ENCODE results near the gene MDN1. TPM values are rescaled to one million over a fixed set of nuclear protein-coding genes. Genes with fewer than 3 reads are reported as not detected.
A peak's percentile ranks its signal among the peaks of the same experiment; 100 is the strongest.
"Not testable (repeated sequence)": the region's sequence is repeated elsewhere in the genome, so short reads cannot be mapped to it uniquely, and the experiment has no call there.

Gene MDN1
- total RNA-seq, 4 donors from 2014 or later, result 13.1 to 44.6 (median 20.8) TPM

DNA sequence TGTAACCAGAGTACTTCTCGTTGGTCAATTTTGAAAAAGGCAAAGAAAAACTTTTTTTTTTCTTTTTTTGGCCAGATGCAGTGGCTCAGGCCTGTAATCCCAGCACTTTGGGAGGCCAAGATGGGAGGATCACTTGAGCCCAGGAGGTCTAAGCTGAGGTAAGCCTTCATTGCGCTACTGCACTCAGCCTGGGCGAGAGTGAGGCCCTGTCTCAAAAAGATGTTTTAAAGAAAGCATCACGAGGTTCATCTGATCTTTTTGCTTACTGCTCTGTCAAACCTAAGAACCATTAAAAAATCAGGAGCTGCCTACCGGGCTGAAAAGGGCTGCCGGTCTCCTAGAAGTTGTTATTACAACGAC, 181.7 kb downstream of the MDN1 start:
- Histone ChIP-seq H3K4me1 (peaks cover 0 to 22% (median 8%) of the 10 kb centered on the region in 3 donors), H3K9me3 (no peaks in the 10 kb centered on the region), H3K27me3 (no peaks in the 10 kb centered on the region), H3K27ac (peak overlapping the region; percentile 89 to 98 (median 93)), H3K4me3 (peak overlapping the region; percentile 64 to 88 (median 78)), H3K36me3 (peaks cover 0 to 42% (median 4%) of the 10 kb centered on the region in 3 donors)
- no peak for DNase-seq
- intact Hi-C loops (cut with DNase I), result no loop called here
- WGBS, 2 donors, result 13 to 14% methylated on average over 7 of the region's 7 CpGs
- TF ChIP-seq, protein P1, sequence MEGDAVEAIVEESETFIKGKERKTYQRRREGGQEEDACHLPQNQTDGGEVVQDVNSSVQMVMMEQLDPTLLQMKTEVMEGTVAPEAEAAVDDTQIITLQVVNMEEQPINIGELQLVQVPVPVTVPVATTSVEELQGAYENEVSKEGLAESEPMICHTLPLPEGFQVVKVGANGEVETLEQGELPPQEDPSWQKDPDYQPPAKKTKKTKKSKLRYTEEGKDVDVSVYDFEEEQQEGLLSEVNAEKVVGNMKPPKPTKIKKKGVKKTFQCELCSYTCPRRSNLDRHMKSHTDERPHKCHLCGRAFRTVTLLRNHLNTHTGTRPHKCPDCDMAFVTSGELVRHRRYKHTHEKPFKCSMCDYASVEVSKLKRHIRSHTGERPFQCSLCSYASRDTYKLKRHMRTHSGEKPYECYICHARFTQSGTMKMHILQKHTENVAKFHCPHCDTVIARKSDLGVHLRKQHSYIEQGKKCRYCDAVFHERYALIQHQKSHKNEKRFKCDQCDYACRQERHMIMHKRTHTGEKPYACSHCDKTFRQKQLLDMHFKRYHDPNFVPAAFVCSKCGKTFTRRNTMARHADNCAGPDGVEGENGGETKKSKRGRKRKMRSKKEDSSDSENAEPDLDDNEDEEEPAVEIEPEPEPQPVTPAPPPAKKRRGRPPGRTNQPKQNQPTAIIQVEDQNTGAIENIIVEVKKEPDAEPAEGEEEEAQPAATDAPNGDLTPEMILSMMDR (IDR thresholded peaks at IDR 0.05), result no peak
- TF ChIP-seq POLR2A (IDR thresholded peaks at IDR 0.05), result no peak

DNA sequence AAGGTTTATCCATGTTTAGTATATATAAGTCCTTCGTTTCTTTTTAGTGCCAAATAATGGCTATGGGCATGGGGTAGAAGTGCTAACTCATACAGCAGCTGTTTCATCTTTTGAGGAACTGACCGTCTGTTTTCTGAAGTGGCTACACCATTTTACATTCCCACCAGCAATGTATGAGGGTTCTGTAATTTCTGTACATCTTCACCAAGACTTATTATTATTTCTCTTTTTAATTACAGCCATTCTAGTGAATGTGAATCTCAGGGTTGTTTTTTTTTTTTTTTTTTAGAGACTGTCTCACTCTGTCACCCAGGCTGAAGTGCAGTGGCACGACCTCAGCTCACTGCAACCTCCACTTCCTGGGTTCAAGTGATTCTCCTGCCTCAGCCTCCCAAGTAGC, 183.2 kb downstream of the MDN1 start:
- WGBS, 2 donors, result 90 to 98% methylated on average over 3 of the region's 3 CpGs
- H3K36me3 ChIP-seq, result peaks cover 0 to 28% (median 0%) of the 10 kb centered on the region in 3 donors
- H3K27ac ChIP-seq; intact Hi-C loops (cut with DNase I); DNase-seq; H3K9me3 ChIP-seq; H3K27me3 ChIP-seq; H3K4me3 ChIP-seq: not testable (repeated sequence)
- peaks cover 0 to 22% (median 8%) of the 10 kb centered on the region in 3 donors for H3K4me1 ChIP-seq

DNA sequence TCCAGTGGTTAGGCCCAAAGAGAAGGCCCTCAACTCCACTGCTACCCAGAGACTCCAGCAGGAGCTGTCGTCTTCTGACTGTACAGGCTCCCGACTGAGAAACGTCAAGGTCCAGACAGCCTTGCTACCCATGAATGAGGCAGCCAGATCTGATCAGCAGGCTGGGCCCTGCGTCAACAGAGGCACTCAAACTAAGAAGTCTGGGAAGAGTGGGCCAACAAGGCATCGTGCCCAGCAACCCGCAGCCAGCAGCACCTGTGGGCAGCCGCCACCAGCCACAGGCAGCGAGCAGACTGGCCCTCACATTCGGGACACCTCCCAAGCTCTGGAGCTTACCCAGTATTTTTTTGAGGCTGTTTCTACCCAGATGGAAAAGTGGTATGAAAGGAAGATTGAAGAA, 189.1 kb downstream of the MDN1 start:
- WGBS, 2 donors, result 85 to 92% methylated on average over 5 to 7 of the region's 9 CpGs
- intact Hi-C loops (cut with DNase I), result no loop called here
- Histone ChIP-seq H3K4me3 (no peak overlapping the region), H3K4me1 (no peaks in the 10 kb centered on the region), H3K36me3 (peaks cover 0 to 57% (median 0%) of the 10 kb centered on the region in 3 donors), H3K27ac (no peak overlapping the region), H3K9me3 (no peaks in the 10 kb centered on the region), H3K27me3 (no peaks in the 10 kb centered on the region)
- no peak for DNase-seq
- TF ChIP-seq, protein P1 (IDR thresholded peaks at IDR 0.05), result no peak
- no peak for TF ChIP-seq POLR2A (IDR thresholded peaks at IDR 0.05)

DNA sequence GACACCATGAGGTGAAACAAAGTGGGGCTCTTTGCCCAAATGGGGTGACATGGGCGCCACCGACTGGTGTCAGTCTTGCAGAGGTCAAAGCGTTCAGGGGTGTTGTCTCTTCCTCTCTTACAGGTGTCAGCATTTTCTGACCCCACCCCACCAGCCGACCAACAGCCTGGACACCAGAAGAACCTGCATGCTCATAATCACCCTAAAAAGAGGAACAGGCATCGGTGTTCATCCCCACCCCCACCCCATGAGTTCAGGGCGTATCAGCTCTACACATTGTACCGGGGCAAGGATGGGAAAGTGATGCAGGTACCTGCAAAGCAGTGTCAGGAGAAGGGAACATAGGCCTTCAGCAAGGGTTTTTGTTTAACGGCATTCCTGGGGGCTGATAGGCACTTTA, 195.8 kb downstream of the MDN1 start:
- no peak overlapping the region for H3K27ac ChIP-seq
- no peak for DNase-seq
- 84 to 89% methylated on average over 3 to 6 of the region's 8 CpGs for WGBS, 2 donors
- H3K4me3 ChIP-seq, result no peak overlapping the region
- H3K27me3 ChIP-seq, result no peaks in the 10 kb centered on the region
- TF ChIP-seq, protein P1 (IDR thresholded peaks at IDR 0.05), result no peak
- no peak for TF ChIP-seq POLR2A (IDR thresholded peaks at IDR 0.05)
- H3K36me3 ChIP-seq, result peaks cover 0 to 51% (median 4%) of the 10 kb centered on the region in 3 donors
- no peaks in the 10 kb centered on the region for H3K4me1 ChIP-seq
- no peaks in the 10 kb centered on the region for H3K9me3 ChIP-seq
- intact Hi-C loops (cut with DNase I), result no loop called here

DNA sequence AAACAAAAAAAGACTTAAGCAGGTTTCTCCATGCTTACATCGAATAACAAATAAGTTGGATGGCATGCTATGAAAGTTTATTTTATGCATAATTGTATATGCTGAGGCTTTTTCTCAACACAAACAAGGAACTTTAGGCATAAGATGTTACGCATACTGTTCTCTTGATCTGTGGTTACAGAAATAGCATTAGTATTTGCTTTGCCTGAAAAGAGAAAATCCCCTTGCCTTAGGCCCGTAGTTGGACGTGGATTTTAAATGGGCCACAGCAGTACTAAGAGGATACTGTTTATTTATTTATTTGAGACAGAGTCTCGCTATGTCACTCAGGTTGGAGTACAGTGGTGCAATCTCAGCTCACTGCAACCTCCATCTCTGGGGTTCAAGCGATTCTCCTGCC, 200.0 kb downstream of the MDN1 start:
- no peak for DNase-seq
- Histone ChIP-seq H3K36me3 (peaks cover 0 to 37% (median 4%) of the 10 kb centered on the region in 3 donors), H3K9me3 (no peaks in the 10 kb centered on the region), H3K4me3 (no peak overlapping the region), H3K4me1 (no peaks in the 10 kb centered on the region), H3K27me3 (no peaks in the 10 kb centered on the region), H3K27ac (no peak overlapping the region)
- TF ChIP-seq, protein P1 (IDR thresholded peaks at IDR 0.05), result no peak
- no peak for TF ChIP-seq POLR2A (IDR thresholded peaks at IDR 0.05)
- intact Hi-C loops (cut with DNase I), result no loop called here
- WGBS, 2 donors, result 84 to 89% methylated on average over 6 of the region's 6 CpGs

DNA sequence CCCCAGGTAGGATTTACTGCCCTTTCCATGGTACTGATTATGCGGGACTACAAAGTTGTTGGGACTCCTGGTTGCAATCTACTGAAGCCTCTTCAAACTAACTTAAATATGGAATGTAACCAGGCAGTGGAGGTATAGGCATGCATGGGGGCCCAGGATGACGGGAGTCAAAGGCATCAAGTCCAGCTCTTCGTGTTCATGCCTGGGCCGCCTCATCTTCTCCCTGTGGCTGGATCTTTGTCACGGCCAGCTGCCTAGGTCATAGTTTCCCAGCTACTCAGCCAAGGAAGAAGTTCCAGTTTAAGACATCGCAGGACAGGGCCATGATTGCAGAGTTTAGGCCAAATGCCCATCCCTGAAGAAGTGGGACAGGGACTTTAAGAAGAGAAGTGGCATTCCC, 201.6 kb downstream of the MDN1 start:
- Histone ChIP-seq H3K4me1 (no peaks in the 10 kb centered on the region), H3K27ac (no peak overlapping the region), H3K4me3 (no peak overlapping the region), H3K36me3 (peaks cover 0 to 27% (median 4%) of the 10 kb centered on the region in 3 donors), H3K27me3 (no peaks in the 10 kb centered on the region), H3K9me3 (no peaks in the 10 kb centered on the region)
- TF ChIP-seq, protein P1 (IDR thresholded peaks at IDR 0.05), result no peak
- no peak for TF ChIP-seq POLR2A (IDR thresholded peaks at IDR 0.05)
- 93 to 100% methylated on average over 2 to 6 of the region's 6 CpGs for WGBS, 2 donors
- intact Hi-C loops (cut with DNase I), result no loop called here
- no peak for DNase-seq
